ENCODE data around the gene NUP43. TPM values are rescaled to one million over a fixed set of nuclear protein-coding genes. Genes with fewer than 3 reads are reported as not detected.

Gene NUP43, protein sequence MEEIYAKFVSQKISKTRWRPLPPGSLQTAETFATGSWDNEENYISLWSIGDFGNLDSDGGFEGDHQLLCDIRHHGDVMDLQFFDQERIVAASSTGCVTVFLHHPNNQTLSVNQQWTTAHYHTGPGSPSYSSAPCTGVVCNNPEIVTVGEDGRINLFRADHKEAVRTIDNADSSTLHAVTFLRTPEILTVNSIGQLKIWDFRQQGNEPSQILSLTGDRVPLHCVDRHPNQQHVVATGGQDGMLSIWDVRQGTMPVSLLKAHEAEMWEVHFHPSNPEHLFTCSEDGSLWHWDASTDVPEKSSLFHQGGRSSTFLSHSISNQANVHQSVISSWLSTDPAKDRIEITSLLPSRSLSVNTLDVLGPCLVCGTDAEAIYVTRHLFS
- 24.8 TPM for polyA plus RNA-seq (2012; ENCODE audit: missing spikeins)

DNA sequence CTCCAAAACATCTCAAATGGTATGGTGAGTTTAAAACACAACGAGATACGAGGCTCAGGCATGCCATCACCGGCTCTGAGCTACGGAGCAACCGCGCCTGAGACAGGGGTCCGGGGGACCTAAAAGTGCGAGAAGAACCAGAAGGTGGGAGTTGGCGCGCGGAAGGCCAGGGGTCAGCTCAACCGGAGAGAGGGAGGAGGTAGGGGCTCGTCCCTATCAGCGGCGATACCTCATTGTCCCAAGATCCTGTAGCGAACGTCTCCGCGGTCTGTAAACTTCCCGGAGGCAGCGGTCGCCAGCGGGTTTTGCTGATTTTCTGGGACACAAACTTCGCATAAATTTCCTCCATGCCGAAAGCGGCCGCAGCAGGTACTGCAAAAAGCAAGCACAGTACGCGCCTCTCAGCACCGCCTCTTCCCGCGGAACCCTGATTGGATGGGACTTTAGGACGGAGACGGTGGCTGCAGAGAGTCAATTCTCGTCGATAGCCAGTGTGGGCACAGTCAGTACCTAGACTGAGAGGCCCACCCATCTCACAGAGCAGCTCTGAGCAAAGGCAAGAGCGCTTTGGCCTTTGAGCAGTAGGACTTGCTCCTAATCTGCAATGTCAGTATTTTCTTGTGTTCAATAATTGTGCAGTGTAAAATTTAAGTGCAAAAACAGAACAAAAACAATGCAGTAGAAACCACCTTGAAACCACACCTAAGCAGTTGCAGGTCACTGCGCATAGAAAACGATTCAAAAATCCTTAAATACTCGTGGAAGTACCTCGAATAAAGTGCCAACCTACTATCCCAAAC lies at the start of gene NUP43:
Gene NUP43 (minus strand): TSS at position 383 of the 800 bp plus-strand sequence. CDS start 34 bp downstream, at position 349.
- peak; percentile 55; the same call in 1 of the 2 replicates for TF ChIP-seq POLR2AphosphoS5 (IDR thresholded peaks at IDR 0.05; ENCODE audit: low read depth, low read length)
- peak; percentile 68; the same call in 1 of the 2 replicates for TF ChIP-seq POLR2A (IDR thresholded peaks at IDR 0.05; ENCODE audit: low read depth, low read length)
- TF ChIP-seq TAF1 (IDR thresholded peaks at IDR 0.05; ENCODE audit: borderline replicate concordance, low read depth, low read length) = no peak; the same call in 1 of the 2 replicates
- peak; percentile 92 for FAIRE-seq

DNA sequence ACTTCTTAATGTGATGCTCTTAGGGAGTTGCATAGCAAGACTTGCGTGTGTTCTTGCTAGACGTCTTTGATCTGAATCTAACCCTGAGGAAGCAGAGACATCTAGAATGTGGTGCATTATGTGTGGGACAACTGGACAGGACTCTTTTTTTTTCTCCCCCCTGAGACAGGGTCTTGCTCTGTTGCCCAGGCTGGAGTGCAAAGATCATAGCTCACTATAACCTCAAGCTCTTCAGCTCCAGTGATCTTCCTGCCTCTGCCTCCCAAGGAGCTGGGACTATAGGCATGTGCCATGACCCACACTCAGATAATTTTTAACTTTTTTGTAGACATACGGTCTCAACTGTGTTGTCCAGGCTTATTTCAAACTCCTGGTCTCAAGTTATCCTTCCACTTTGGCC lies 37.2 kb upstream of the NUP43 start:
- TF ChIP-seq POLR2AphosphoS5 (IDR thresholded peaks at IDR 0.05; ENCODE audit: low read depth, low read length) (no peak), TAF1 (IDR thresholded peaks at IDR 0.05; ENCODE audit: borderline replicate concordance, low read depth, low read length) (no peak), POLR2A (IDR thresholded peaks at IDR 0.05; ENCODE audit: low read depth, low read length) (no peak)
- FAIRE-seq = no peak
- no peak for DNase-seq (ENCODE audit: insufficient read length)

More for the DNA sequence above, at the start of gene NUP43:
- peak; percentile 67 for DNase-seq (ENCODE audit: insufficient read length)

DNA sequence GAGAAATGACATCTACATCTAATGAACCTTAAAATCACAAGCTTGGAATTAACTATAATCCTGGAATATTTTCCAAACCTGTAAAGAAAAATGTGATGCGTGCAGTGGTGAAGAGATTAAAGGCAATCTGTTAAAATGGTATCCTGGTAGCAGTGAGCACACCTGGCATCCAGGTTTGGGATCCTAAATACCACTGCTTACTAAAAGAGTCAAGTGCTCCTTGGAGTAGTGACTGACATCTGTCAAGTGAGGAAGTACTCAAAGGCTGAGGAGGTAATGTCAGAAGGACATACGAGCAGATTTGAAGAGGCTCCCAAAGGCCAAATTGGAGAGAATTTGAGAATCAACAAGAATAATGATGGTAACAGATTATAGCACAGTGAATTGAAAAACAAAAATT lies 36.0 kb upstream of the NUP43 start:
- DNase-seq (ENCODE audit: insufficient read length) = no peak
- no peak for FAIRE-seq
- TF ChIP-seq TAF1 (IDR thresholded peaks at IDR 0.05; ENCODE audit: borderline replicate concordance, low read depth, low read length) (no peak), POLR2A (IDR thresholded peaks at IDR 0.05; ENCODE audit: low read depth, low read length) (no peak), POLR2AphosphoS5 (IDR thresholded peaks at IDR 0.05; ENCODE audit: low read depth, low read length) (no peak)

DNA sequence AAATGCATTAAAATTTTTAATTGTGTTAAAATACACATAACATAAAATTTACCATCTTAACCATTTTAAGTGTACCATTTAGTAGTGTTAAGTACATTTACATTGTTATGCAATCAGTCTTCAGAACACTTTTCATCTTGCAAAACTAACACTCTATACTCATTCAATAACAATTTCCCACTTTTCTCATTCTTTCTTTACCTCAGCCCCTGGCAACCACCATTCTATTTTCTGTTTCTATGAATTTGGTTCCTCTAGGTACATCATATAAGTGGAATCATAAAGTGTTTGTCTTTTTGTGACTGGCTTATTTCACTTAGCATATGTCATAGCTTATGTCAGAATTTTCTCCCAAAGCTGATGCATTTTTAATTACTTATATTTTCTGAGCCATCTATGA lies 35.4 kb upstream of the NUP43 start:
- no peak for FAIRE-seq
- no peak for TF ChIP-seq TAF1 (IDR thresholded peaks at IDR 0.05; ENCODE audit: borderline replicate concordance, low read depth, low read length)
- TF ChIP-seq POLR2A (IDR thresholded peaks at IDR 0.05; ENCODE audit: low read depth, low read length) = no peak
- TF ChIP-seq POLR2AphosphoS5 (IDR thresholded peaks at IDR 0.05; ENCODE audit: low read depth, low read length) = no peak
- no peak for DNase-seq (ENCODE audit: insufficient read length)

DNA sequence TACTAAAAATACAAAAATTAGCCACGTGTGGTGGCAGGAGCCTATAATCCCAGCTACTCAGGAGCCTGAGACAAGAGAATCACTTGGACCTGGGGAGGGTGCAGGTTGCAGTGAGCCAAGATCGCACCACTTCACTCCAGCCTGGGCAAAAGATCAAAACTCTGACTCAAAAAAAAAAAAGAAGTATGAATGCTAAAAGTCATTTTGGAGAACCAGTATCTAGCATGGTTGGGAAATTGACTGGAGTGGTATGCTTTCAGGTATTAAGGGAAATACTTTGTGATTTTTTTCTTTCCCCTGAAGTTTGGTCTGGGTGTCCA lies 33.3 kb upstream of the NUP43 start:
- TF ChIP-seq TAF1 (IDR thresholded peaks at IDR 0.05; ENCODE audit: borderline replicate concordance, low read depth, low read length) = no peak
- TF ChIP-seq POLR2A (IDR thresholded peaks at IDR 0.05; ENCODE audit: low read depth, low read length) = no peak
- TF ChIP-seq POLR2AphosphoS5 (IDR thresholded peaks at IDR 0.05; ENCODE audit: low read depth, low read length) = no peak
- FAIRE-seq = no peak
- DNase-seq (ENCODE audit: insufficient read length) = no peak

DNA sequence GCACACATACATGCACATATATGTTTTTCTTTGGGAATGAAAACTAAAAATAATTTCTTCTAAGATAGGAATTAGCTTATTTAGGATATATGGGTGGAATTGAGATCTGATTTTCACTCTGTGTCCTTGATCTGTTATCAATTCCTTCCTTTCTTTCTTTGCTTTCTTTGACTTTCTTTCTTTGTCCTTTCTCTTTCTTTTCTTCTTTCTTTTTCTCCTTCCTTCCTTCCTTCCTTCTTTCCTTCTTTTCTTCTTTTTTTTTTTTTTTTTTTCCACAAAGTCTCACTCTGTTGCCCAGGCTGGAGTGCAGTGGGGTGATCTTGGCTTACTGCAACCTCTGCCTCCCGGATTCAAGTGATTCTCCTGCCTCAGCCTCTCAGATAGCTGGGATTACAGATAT lies 31.3 kb upstream of the NUP43 start:
- DNase-seq (ENCODE audit: insufficient read length) = no peak
- FAIRE-seq = no peak
- TF ChIP-seq POLR2A (IDR thresholded peaks at IDR 0.05; ENCODE audit: low read depth, low read length) = no peak
- no peak for TF ChIP-seq POLR2AphosphoS5 (IDR thresholded peaks at IDR 0.05; ENCODE audit: low read depth, low read length)
- TF ChIP-seq TAF1 (IDR thresholded peaks at IDR 0.05; ENCODE audit: borderline replicate concordance, low read depth, low read length) = no peak

DNA sequence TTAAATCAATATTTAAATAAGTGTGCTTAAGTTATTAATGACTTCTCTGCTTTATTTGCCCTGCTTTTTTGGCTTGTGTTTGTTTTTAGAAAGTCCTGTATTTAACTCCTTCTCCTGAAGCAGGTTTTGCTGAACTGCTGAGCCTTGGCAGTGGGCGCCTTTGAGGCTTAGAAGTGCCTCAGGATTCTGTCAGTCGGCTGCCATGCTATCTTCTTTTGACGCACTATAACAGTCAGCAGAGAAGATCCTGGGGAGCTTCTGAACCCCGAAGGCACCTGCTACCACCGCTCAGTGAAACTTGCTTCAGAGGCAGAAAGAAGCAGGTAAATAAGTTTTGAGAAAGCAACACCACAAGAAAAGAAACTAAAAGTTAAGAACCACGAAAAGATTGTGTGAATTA lies 25.6 kb upstream of the NUP43 start:
- DNase-seq (ENCODE audit: insufficient read length) (no peak), FAIRE-seq (no peak)
- no peak for TF ChIP-seq POLR2A (IDR thresholded peaks at IDR 0.05; ENCODE audit: low read depth, low read length)
- no peak for TF ChIP-seq POLR2AphosphoS5 (IDR thresholded peaks at IDR 0.05; ENCODE audit: low read depth, low read length)
- TF ChIP-seq TAF1 (IDR thresholded peaks at IDR 0.05; ENCODE audit: borderline replicate concordance, low read depth, low read length) = no peak

DNA sequence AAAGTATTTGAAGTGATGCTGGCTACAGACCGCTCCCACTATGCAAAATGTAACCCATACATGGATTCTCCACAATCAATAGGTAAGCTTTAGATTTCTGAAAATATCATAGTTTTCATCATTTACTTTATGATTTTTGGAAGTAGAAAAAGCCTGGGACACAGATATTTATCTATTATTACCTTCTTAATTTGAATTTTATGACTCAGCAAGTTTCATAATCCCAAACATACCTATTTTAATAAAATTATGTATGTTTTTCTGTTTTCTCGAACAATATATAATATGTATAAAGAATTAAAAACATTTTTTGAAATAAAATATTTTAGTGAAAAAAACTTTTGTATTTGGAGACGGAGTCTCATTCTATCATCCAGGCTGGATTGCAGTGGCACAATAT lies 24.9 kb upstream of the NUP43 start:
- FAIRE-seq (no peak), DNase-seq (ENCODE audit: insufficient read length) (no peak)
- TF ChIP-seq POLR2A (IDR thresholded peaks at IDR 0.05; ENCODE audit: low read depth, low read length) (no peak), TAF1 (IDR thresholded peaks at IDR 0.05; ENCODE audit: borderline replicate concordance, low read depth, low read length) (no peak), POLR2AphosphoS5 (IDR thresholded peaks at IDR 0.05; ENCODE audit: low read depth, low read length) (no peak)

DNA sequence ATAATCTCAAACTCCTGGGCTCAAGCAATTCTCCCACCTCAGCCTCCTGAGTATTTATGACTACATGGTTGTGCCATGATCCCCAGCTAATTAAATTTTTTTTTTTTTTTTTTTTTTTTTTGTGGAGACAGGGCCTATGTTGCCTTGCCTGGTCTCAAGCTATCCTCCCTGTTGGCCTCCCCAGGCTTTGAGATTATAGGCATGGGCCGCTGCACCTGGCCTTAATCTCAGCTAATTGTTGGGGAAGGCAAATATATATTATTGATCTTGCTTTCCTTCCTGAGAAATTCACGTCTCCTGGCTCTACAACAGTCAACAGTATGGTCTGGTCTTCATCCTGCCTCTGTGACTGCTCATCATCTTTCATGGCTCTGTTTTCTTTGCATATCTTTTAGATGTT lies 23.3 kb upstream of the NUP43 start:
- no peak for DNase-seq (ENCODE audit: insufficient read length)
- no peak for FAIRE-seq
- TF ChIP-seq POLR2AphosphoS5 (IDR thresholded peaks at IDR 0.05; ENCODE audit: low read depth, low read length) (no peak), POLR2A (IDR thresholded peaks at IDR 0.05; ENCODE audit: low read depth, low read length) (no peak), TAF1 (IDR thresholded peaks at IDR 0.05; ENCODE audit: borderline replicate concordance, low read depth, low read length) (no peak)

DNA sequence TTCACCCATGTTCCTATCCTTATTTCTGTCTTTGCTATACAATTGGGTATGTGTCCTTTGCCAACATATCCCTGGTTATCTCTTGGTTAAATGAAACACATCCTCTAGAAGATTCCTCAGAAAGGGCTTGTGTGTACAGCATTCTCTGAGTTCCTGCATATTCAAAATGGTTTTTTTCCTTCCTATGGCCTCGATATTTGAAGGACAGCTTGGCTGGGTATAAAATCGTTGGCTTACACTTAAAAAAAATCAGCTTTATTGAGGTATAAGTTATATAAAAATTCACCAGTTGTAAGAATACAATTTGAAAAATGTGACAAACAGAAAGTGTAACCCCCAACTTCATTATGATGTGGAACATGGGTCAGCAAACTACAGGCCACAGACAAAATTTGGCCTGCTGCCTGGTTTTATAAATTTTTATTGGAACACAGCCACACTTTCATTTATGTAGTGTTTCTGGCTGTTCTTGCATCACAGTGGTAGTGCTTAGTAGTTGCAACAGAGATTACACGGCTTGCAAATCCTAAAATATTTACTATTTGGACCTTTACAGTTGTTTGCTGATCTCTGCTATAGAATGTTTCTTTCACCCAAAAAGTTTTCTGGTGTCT lies 19.9 kb upstream of the NUP43 start:
- no peak for TF ChIP-seq TAF1 (IDR thresholded peaks at IDR 0.05; ENCODE audit: borderline replicate concordance, low read depth, low read length)
- TF ChIP-seq POLR2AphosphoS5 (IDR thresholded peaks at IDR 0.05; ENCODE audit: low read depth, low read length) = no peak
- no peak for TF ChIP-seq POLR2A (IDR thresholded peaks at IDR 0.05; ENCODE audit: low read depth, low read length)
- FAIRE-seq (no peak), DNase-seq (ENCODE audit: insufficient read length) (no peak)

DNA sequence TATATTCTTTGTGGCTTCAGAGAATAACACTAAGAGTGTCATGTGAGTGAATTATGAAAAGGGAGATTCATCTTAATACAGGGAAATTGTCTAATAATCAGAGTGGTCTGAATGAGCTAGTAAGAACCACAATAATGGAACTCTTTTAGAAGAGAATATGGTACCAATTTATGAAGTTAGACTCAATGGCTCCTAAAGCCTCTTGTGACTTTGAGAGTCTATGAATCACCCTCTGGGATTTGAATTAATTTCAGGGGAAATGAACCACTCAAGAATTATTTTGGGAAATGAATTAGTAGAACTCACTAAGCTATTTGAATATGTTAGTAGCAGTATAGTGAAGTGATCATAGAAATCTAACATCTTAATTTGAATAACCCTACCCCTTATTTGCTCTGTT lies 17.5 kb upstream of the NUP43 start:
- DNase-seq (ENCODE audit: insufficient read length) (no peak), FAIRE-seq (no peak)
- TF ChIP-seq POLR2A (IDR thresholded peaks at IDR 0.05; ENCODE audit: low read depth, low read length) = no peak

Measured in GM12892 (cell line).